H9 (cell line): ENCODE results near the gene ASS1. TPM values are rescaled to one million over a fixed set of nuclear protein-coding genes. Genes with fewer than 3 reads are reported as not detected.

Source experiments
- DNase-seq: peaks from one replicate; pipeline ENCODE4 v3.0.0-alpha.2; 2017
- H2AFZ ChIP-seq: one replicate; pipeline ENCODE4 v1.6.1; 2013; ENCODE audit warnings: mild to moderate bottlenecking, low read length, control low read depth, moderate library complexity
- H2AK5ac ChIP-seq: 2 replicates; pipeline ENCODE4 v1.6.1; 2013; ENCODE audit warnings: low read length, control low read depth, mixed read lengths; ENCODE audit not compliant: insufficient read length
- H2BK120ac ChIP-seq: one replicate; pipeline ENCODE4 v1.6.1; 2013; ENCODE audit warnings: low read depth, mild to moderate bottlenecking, low read length, control low read depth, inconsistent platforms; ENCODE audit not compliant: poor library complexity, severe bottlenecking
- H2BK12ac ChIP-seq: 2 replicates; pipeline ENCODE4 v1.6.1; 2013; ENCODE audit warnings: low read length, control low read depth, mixed read lengths, low read depth; ENCODE audit not compliant: insufficient read length
- H2BK15ac ChIP-seq: 2 replicates; pipeline ENCODE4 v1.6.1; 2013; ENCODE audit warnings: low read depth, low read length, control low read depth
- H2BK20ac ChIP-seq: one replicate; pipeline ENCODE4 v1.6.1; 2013; ENCODE audit warnings: low read depth, mild to moderate bottlenecking, low read length, control low read depth, inconsistent platforms; ENCODE audit not compliant: poor library complexity, severe bottlenecking
- H2BK5ac ChIP-seq: 2 replicates; pipeline ENCODE4 v1.6.1; 2013; ENCODE audit warnings: low read length, control low read depth, mixed read lengths; ENCODE audit not compliant: insufficient read length
- H3K14ac ChIP-seq: 2 replicates; pipeline ENCODE4 v1.6.1; 2013; ENCODE audit warnings: low read length, control low read depth; ENCODE audit not compliant: insufficient read depth
- H3K18ac ChIP-seq: 2 replicates; pipeline ENCODE4 v1.6.1; 2013; ENCODE audit warnings: low read depth, mild to moderate bottlenecking, mixed read lengths, low read length, control low read depth; ENCODE audit not compliant: insufficient read length
- H3K23ac ChIP-seq: 2 replicates; pipeline ENCODE4 v1.6.1; 2013; ENCODE audit warnings: low read length, control low read depth, mixed read lengths, low read depth; ENCODE audit not compliant: insufficient read length
- H3K23me2 ChIP-seq: 2 replicates; pipeline ENCODE4 v1.6.1; 2013; ENCODE audit warnings: low read depth, mild to moderate bottlenecking, mixed read lengths, low read length, control low read depth; ENCODE audit not compliant: insufficient read length, poor library complexity, severe bottlenecking
- H3K27ac ChIP-seq: 2 replicates; pipeline ENCODE4 v1.5.1; 2013; ENCODE audit warnings: low read length, control low read depth, mixed read lengths, low read depth; ENCODE audit not compliant: insufficient read length
- H3K27me3 ChIP-seq: 2 replicates; pipeline ENCODE4 v1.6.1; 2013; ENCODE audit warnings: low read length, control low read depth, inconsistent platforms; ENCODE audit not compliant: insufficient read depth
- H3K4ac ChIP-seq: 2 replicates; pipeline ENCODE4 v1.6.1; 2013; ENCODE audit warnings: low read depth, mild to moderate bottlenecking, control low read depth, inconsistent platforms, low read length, moderate library complexity
- H3K4me1 ChIP-seq: 2 replicates; pipeline ENCODE4 v1.6.1; 2013; ENCODE audit warnings: low read length, control low read depth, inconsistent platforms; ENCODE audit not compliant: insufficient read depth
- H3K4me2 ChIP-seq: 2 replicates; pipeline ENCODE4 v1.6.1; 2013; ENCODE audit warnings: low read length, control low read depth, mixed read lengths; ENCODE audit not compliant: insufficient read length, insufficient read depth
- H3K56ac ChIP-seq: 2 replicates; pipeline ENCODE4 v1.6.1; 2013; ENCODE audit warnings: low read depth, mild to moderate bottlenecking, mixed read lengths, low read length, control low read depth; ENCODE audit not compliant: insufficient read length
- H3K79me1 ChIP-seq: 2 replicates; pipeline ENCODE4 v1.6.1; 2013; ENCODE audit warnings: low read depth, mild to moderate bottlenecking, moderate library complexity, low read length, control low read depth, inconsistent platforms; ENCODE audit not compliant: insufficient read depth, poor library complexity, severe bottlenecking
- H3K79me2 ChIP-seq: 2 replicates; pipeline ENCODE4 v1.6.1; 2013; ENCODE audit warnings: low read length, control low read depth, inconsistent platforms; ENCODE audit not compliant: insufficient read depth
- H3K9ac ChIP-seq: 2 replicates; pipeline ENCODE4 v1.6.1; 2013; ENCODE audit warnings: low read length, control low read depth, mixed read lengths; ENCODE audit not compliant: insufficient read length; ENCODE audit errors: extremely low read depth
- H3K9me3 ChIP-seq: one replicate; pipeline ENCODE4 v1.6.1; 2013; ENCODE audit warnings: low read depth, low read length, inconsistent platforms; ENCODE audit not compliant: control insufficient read depth
- H3T11ph ChIP-seq: one replicate; pipeline ENCODE4 v1.6.1; 2013; ENCODE audit warnings: mild to moderate bottlenecking, low read length, control low read depth, inconsistent platforms
- H4K20me1 ChIP-seq: one replicate; pipeline ENCODE4 v1.6.1; 2013; ENCODE audit not compliant: control insufficient read depth, insufficient read length, insufficient read depth
- H4K5ac ChIP-seq: 2 replicates; pipeline ENCODE4 v1.6.1; 2013; ENCODE audit warnings: low read depth, mild to moderate bottlenecking, mixed read lengths, low read length, control low read depth; ENCODE audit not compliant: insufficient read length
- H4K8ac ChIP-seq: replicated peaks from 2 replicates; pipeline ENCODE4 v1.6.1; 2013; ENCODE audit warnings: low read length, control low read depth, mixed read lengths, low read depth; ENCODE audit not compliant: insufficient read length
- H4K91ac ChIP-seq: 2 replicates; pipeline ENCODE4 v1.6.1; 2013; ENCODE audit warnings: low read depth, mild to moderate bottlenecking, moderate library complexity, mixed read lengths, low read length, control low read depth; ENCODE audit not compliant: insufficient read length
- H3K27ac Mint-ChIP-seq, 3 experiments: 2 replicates in 2 of 3; 3 replicates in 1 of 3; pipeline ENCODE4 v1.8.0; 2020 to 2021; ENCODE audit warnings: mixed read lengths in 3 of 3, mild to moderate bottlenecking in 1 of 3, moderate library complexity in 1 of 3
- H3K27me3 Mint-ChIP-seq: 2 replicates; pipeline ENCODE4 v1.8.0; 2021; ENCODE audit warnings: low read depth, mild to moderate bottlenecking, moderate library complexity, mixed read lengths
- H3K36me3 Mint-ChIP-seq, 3 experiments: 2 replicates in 2 of 3; 3 replicates in 1 of 3; pipeline ENCODE4 v1.8.0; 2020 to 2021; ENCODE audit warnings: low read depth in 3 of 3, mixed read lengths in 3 of 3; ENCODE audit not compliant: insufficient read depth in 1 of 3
- H3K4me1 Mint-ChIP-seq, 2 experiments: 2 replicates each; pipeline ENCODE4 v1.8.0; 2020; ENCODE audit warnings: mixed read lengths in 2 of 2
- H3K4me3 Mint-ChIP-seq, 2 experiments: 2 replicates in 1 of 2; 3 replicates in 1 of 2; pipeline ENCODE4 v1.8.0; 2020 to 2021; ENCODE audit warnings: mild to moderate bottlenecking in 2 of 2, mixed read lengths in 2 of 2, moderate library complexity in 1 of 2
- H3K9me3 Mint-ChIP-seq, 2 experiments: 2 replicates in 1 of 2; 3 replicates in 1 of 2; pipeline ENCODE4 v1.8.0; 2020; ENCODE audit warnings: mild to moderate bottlenecking in 2 of 2, mixed read lengths in 2 of 2, moderate library complexity in 1 of 2
- WGBS: extraction: QIAGEN DNeasy Blood & Tissue Kit; methylation state at CpG from one replicate; pipeline ENCODE4 v1.1.7; 2013; ENCODE audit warnings: missing lambda C conversion rate, low lambda C conversion rate, mixed read lengths; ENCODE audit not compliant: insufficient read length; ENCODE audit errors: extremely low coverage; 5-methylcytosine and 5-hydroxymethylcytosine counted together
- total RNA-seq: library from RNA; stranded (reverse); gene quantifications from 2 replicates; pipeline ENCODE4 v1.2.1, GENCODE V29; 2021
- TF ChIP-seq, protein P1 (sequence below): fragments of 200-600 bp; sonication (generic); conservative IDR thresholded peaks from 3 replicates; pipeline ENCODE4 v1.8.0; 2021; ENCODE audit warnings: antibody characterized with exemption, mild to moderate bottlenecking

The ASS1 gene
- total RNA-seq, 1 experiment from 2014 or later: 118 TPM

GRCh38 chr9:130432362-130432761 lies 12.4 kb upstream of the ASS1 start:
- H3K4me2 ChIP-seq: no peak overlapping the region
- H4K8ac ChIP-seq: no peak overlapping the region
- H3T11ph ChIP-seq: no peak overlapping the region
- H3K79me2 ChIP-seq: no peaks in the 10 kb centered on the region
- H4K20me1 ChIP-seq: no peaks in the 10 kb centered on the region
- TF ChIP-seq, protein P1, sequence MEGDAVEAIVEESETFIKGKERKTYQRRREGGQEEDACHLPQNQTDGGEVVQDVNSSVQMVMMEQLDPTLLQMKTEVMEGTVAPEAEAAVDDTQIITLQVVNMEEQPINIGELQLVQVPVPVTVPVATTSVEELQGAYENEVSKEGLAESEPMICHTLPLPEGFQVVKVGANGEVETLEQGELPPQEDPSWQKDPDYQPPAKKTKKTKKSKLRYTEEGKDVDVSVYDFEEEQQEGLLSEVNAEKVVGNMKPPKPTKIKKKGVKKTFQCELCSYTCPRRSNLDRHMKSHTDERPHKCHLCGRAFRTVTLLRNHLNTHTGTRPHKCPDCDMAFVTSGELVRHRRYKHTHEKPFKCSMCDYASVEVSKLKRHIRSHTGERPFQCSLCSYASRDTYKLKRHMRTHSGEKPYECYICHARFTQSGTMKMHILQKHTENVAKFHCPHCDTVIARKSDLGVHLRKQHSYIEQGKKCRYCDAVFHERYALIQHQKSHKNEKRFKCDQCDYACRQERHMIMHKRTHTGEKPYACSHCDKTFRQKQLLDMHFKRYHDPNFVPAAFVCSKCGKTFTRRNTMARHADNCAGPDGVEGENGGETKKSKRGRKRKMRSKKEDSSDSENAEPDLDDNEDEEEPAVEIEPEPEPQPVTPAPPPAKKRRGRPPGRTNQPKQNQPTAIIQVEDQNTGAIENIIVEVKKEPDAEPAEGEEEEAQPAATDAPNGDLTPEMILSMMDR: no peak
- no peak overlapping the region for H3K9ac ChIP-seq
- peaks cover 4% of the 10 kb centered on the region for H3K23me2 ChIP-seq
- no peak overlapping the region for H3K18ac ChIP-seq
- H3K27me3 Mint-ChIP-seq: peaks cover 48% of the 10 kb centered on the region
- H3K56ac ChIP-seq: no peak overlapping the region
- H2AK5ac ChIP-seq: no peak overlapping the region
- H3K9me3 ChIP-seq: no peaks in the 10 kb centered on the region
- no peak overlapping the region for H4K91ac ChIP-seq
- no peak for DNase-seq
- H3K14ac ChIP-seq: no peak overlapping the region
- H3K4me1 ChIP-seq: no peaks in the 10 kb centered on the region
- no CpG with 5 or more reads among the region's 11 CpGs for WGBS
- no peaks in the 10 kb centered on the region; the same call in 1 of the 2 replicates for H3K27me3 ChIP-seq
- H3K4ac ChIP-seq: no peak overlapping the region
- H3K79me1 ChIP-seq: no peaks in the 10 kb centered on the region
- H3K4me3 Mint-ChIP-seq: peak overlapping the region in 1 of 2 experiments; percentile 53; a peak in 1 of 5 replicates
- no peak overlapping the region for H4K5ac ChIP-seq
- H3K36me3 Mint-ChIP-seq: peaks cover 0 to 5% (median 2%) of the 10 kb centered on the region in 3 experiments; a peak in 2 of 7 replicates
- H3K27ac ChIP-seq: no peak overlapping the region
- no peak overlapping the region for H3K23ac ChIP-seq
- no peak overlapping the region for H3K27ac Mint-ChIP-seq
- no peak overlapping the region for H2BK12ac ChIP-seq
- no peak overlapping the region for H2BK120ac ChIP-seq
- no peaks in the 10 kb centered on the region; a peak in 2 of 5 replicates for H3K9me3 Mint-ChIP-seq
- no peak overlapping the region for H2BK15ac ChIP-seq
- H2BK5ac ChIP-seq: no peak overlapping the region
- peaks cover 6 to 13% of the 10 kb centered on the region in 2 experiments for H3K4me1 Mint-ChIP-seq
- H2BK20ac ChIP-seq: no peak overlapping the region
- H2AFZ ChIP-seq: no peak overlapping the region
